Left ventricle myocardium inferior (tissue), 1 donor: ENCODE data around the gene ATG7. TPM values are rescaled to one million over a fixed set of nuclear protein-coding genes. Genes with fewer than 3 reads are reported as not detected.
A peak's percentile ranks its signal among the peaks of the same experiment; 100 is the strongest.

Experiments used
- DNase-seq: peaks from one replicate; pipeline ENCODE4 v3.0.0-alpha.2; 2020
- H3K27ac ChIP-seq: fragments of 200-600 bp; replicated peaks from 2 replicates; pipeline ENCODE4 v1.8.0; 2021
- H3K27me3 ChIP-seq: fragments of 200-600 bp; 2 replicates; pipeline ENCODE4 v1.8.0; 2021; ENCODE audit warnings: low read depth
- H3K36me3 ChIP-seq: fragments of 200-600 bp; 2 replicates; pipeline ENCODE4 v1.8.0; 2021
- H3K4me1 ChIP-seq: fragments of 200-600 bp; 2 replicates; pipeline ENCODE4 v1.8.0; 2021
- H3K4me3 ChIP-seq: fragments of 200-600 bp; 2 replicates; pipeline ENCODE4 v1.8.0; 2021; ENCODE audit warnings: mild to moderate bottlenecking, moderate library complexity
- H3K9me3 ChIP-seq: fragments of 200-600 bp; replicated peaks from 2 replicates; pipeline ENCODE4 v1.8.0; 2021
- CTCF ChIP-seq: fragments of 200-600 bp; IDR thresholded peaks from 2 replicates; pipeline ENCODE4 v1.8.0; 2021; ENCODE audit warnings: antibody characterized with exemption, mild to moderate bottlenecking, borderline replicate concordance
- intact Hi-C: fragments of 100-400 bp; cut with micrococcal nuclease; formaldehyde crosslinking; loops from one replicate; pipeline ENCODE4 v1.11.0; 2022
- total RNA-seq: library from RNA; stranded (reverse); fragmentation: NEBNext Ultra II Directional; extraction: Animal tissue kit (Norgen Biotek cat#: 25700); gene quantifications from one replicate; pipeline ENCODE4 v1.2.1, GENCODE V29; 2021
- donor health status: DM: no; HTN: yes; CAD: no; lungs with severe emphysema.

The ATG7 gene
- total RNA-seq, 1 donor from 2014 or later: 15.7 TPM

- no peaks in the 10 kb centered on the region for H3K36me3 ChIP-seq
- H3K27ac ChIP-seq: peak overlapping the region; percentile 69
- peaks cover 7% of the 10 kb centered on the region for H3K9me3 ChIP-seq
- DNase-seq: no peak
- no peak for TF ChIP-seq CTCF
- H3K4me3 ChIP-seq: no peak overlapping the region
- no peaks in the 10 kb centered on the region for H3K27me3 ChIP-seq
- intact Hi-C loops: no loop called here
- peaks cover 35% of the 10 kb centered on the region for H3K4me1 ChIP-seq
These were observed 272.4 kb downstream of the ATG7 start for GRCh38 chr3:11544412-11545181.

- peaks cover 42% of the 10 kb centered on the region for H3K4me1 ChIP-seq
- no peak overlapping the region for H3K4me3 ChIP-seq
- no peaks in the 10 kb centered on the region for H3K36me3 ChIP-seq
- H3K9me3 ChIP-seq: peaks cover 7% of the 10 kb centered on the region
- intact Hi-C loops: no loop called here
- H3K27me3 ChIP-seq: no peaks in the 10 kb centered on the region
- TF ChIP-seq CTCF: no peak
- peak overlapping the region; percentile 69 for H3K27ac ChIP-seq
- no peak for DNase-seq
These were observed 273.1 kb downstream of the ATG7 start for GRCh38 chr3:11545186-11545851.

- no peak overlapping the region for H3K4me3 ChIP-seq
- no peak for TF ChIP-seq CTCF
- H3K9me3 ChIP-seq: peaks cover 7% of the 10 kb centered on the region
- intact Hi-C loops: no loop called here
- DNase-seq: no peak
- H3K4me1 ChIP-seq: peaks cover 45% of the 10 kb centered on the region
- H3K27ac ChIP-seq: no peak overlapping the region
- H3K27me3 ChIP-seq: no peaks in the 10 kb centered on the region
- H3K36me3 ChIP-seq: no peaks in the 10 kb centered on the region
These were observed 274.6 kb downstream of the ATG7 start for GRCh38 chr3:11546657-11547302.

- no peak overlapping the region for H3K27ac ChIP-seq
- TF ChIP-seq CTCF: no peak
- intact Hi-C loops: no loop called here
- H3K4me1 ChIP-seq: peaks cover 45% of the 10 kb centered on the region
- peaks cover 7% of the 10 kb centered on the region for H3K9me3 ChIP-seq
- no peak overlapping the region for H3K4me3 ChIP-seq
- DNase-seq: no peak
- H3K27me3 ChIP-seq: no peaks in the 10 kb centered on the region
- H3K36me3 ChIP-seq: no peaks in the 10 kb centered on the region
These were observed 275.3 kb downstream of the ATG7 start for GRCh38 chr3:11547498-11547897.

GRCh38 chr3:11548721-11549131 lies 276.5 kb downstream of the ATG7 start:
- Histone ChIP-seq H3K27ac (peak overlapping the region; percentile 46), H3K9me3 (peaks cover 5% of the 10 kb centered on the region), H3K4me3 (no peak overlapping the region), H3K36me3 (no peaks in the 10 kb centered on the region), H3K27me3 (no peaks in the 10 kb centered on the region), H3K4me1 (peaks cover 55% of the 10 kb centered on the region)
- DNase-seq: peak; percentile 21
- TF ChIP-seq CTCF: no peak
- intact Hi-C loops: no loop called here
